HG03565 (cell line): ENCODE results near the gene SLC29A2.
"Not testable (repeated sequence)": the region's sequence is repeated elsewhere in the genome, so short reads cannot be mapped to it uniquely, and the experiment has no call there.

Experiments
- ATAC-seq: cut with Tn5 transposase; IDR thresholded peaks from one replicate; pipeline ENCODE4 v1.9.1; 2021; ENCODE audit warnings: mild to moderate bottlenecking, moderate library complexity; ENCODE audit not compliant: unreplicated experiment

Gene SLC29A2

DNA sequence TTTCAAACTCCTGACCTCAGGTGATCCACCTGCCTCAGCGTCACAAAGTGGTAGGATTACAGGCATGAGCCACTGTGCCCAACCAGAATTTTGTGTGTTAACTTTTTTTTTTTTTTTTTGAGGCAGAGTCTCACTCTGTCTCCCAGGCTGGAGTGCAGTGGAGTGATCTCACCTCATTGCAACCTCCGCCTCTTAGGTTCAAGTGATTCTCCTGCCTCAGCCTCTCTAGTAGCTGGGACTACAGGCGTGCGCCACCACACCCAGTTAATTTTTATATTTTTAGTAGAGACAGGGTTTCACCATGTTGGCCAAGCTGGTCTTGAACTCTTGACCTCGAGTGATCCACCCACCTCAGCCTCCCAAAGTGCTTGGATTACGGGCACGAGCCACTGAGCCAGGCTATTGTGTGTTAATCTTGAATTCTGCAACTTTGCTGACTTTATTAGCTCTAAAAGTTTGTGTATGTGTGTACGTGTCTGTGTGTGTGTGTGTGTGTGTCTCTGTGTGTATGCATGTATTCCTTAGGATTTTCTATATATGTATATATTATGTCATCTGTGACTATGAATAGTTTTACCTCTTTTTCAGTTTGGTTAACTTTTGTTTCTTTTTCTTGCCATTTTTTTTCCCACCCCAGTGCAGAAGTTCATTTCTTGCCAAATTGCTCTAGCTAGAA lies 20.9 kb downstream of the SLC29A2 start:
- not testable (repeated sequence) for ATAC-seq

DNA sequence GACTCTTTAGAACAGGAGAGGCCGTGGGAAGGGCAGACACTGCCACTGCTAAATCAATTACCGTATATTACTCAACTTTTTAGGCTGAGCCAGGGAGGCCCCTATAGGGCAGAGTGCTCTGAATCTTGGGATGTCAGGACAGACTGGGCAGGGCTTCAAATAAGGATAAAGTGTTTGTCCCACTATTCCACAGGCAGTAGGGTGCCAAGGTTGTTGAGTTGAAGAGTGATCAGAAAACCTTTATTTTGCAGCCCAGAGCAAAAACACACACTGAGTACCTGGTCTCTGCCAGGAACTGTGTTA lies 22.5 kb downstream of the SLC29A2 start:
- no peak for ATAC-seq

DNA sequence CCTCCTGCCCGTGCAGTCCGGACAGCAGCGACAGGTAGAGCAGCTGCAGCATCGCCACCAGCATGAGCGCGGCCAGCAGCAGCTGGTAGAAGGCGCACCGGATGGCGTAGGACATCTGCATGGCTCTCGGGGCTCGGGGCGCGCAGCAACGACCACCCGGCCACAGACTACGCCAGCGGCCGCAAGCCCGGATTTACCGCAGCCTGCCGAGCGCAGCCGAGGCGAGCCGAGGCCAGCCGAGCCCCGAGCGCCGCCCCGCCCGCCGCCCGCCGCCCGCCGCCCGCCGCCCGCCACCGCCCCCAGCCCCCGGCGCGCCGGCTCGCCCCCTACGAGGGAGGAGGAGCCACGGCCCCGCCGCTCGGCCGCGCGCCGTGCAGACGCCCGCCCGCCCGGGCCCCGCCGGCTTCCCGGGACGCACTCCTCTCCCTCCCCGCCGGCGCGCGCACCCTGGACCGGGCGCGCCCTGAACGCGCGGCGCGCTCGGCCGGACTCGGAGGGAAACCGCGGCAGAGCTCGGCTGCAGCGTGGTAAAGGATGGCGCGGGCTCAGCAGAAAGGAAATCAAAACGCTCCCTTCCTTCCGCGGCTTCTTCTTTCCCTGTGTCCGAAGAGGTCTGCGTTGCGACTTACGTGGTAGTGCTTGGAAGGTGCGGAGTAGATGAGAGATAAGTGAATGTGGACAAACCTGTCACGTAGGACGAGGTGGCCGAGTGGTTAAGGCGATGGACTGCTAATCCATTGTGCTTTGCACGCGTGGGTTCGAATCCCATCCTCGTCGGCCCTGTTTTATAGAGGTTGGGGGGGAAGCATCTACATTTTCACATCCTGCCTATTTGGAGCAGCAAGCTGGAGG lies 23.9 kb downstream of the SLC29A2 start, which contains the start of gene B4GAT1:
TSS of gene B4GAT1 (minus strand) at position 205 of the 852 bp plus-strand sequence. CDS start at position 121, 84 bp downstream.
- no peak for ATAC-seq

DNA sequence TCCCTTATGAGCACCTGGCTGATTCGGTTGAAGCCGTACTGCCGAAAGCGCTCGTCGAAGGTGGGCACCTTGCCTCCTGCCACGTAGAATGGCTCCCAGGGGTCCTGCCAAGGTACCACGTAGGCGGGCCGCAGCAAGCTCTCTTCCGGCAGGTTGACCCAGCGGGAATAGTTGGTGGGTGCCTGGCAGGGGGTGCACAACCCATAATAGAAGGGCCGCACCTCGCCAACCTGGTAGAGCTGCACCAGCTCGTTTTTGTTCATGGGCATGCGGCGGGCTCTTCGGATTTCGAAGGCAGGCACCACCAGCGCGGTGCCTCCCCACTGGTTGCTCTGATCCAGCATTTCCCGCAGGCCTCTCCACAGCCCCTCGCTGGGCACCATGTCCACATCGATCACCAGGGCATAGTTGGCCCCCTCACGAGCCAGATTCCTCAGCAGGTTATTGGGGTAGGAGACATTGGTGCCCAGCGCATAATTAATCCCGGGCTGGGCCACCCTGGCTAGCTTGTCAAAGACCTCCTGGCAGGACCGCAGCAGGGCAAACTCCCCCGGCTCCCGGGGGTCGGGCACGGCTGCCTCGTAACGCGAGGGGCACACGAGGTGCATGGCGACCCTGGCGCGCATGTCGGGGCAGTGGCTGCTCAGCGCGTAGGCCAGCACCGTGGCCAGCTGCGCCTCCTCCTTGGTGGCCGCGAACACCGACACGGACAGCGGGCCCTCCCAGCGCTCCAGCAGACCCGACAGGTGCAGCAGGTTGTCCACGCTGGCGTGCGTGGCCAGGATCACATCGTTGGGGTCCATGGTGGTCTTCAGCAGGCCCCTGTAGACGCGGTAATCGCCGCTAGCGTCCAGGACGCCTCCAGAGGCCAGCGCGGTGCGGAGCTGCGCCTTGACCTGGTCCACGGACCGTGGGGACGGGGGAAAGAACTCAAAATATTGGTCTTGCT lies 24.8 kb downstream of the SLC29A2 start:
- no peak for ATAC-seq

DNA sequence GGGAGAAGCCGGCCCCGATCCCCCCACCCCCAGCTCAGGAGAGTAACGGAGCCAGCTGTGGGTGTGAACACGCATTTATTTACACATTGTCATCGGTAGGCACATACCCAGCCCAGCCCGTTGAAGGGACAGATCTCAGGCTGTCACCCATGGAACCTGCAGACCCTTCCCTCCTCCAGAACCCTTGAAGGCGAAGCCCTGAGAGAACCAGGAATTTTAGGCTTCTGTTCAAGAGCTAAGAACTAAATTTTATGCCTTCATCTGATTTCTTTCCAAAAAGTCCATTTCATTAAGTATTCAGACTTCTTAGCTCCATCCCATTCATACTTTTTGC lies 26.3 kb downstream of the SLC29A2 start:
- no peak for ATAC-seq

- peak; percentile 61 for ATAC-seq
These were observed 26.8 kb downstream of the SLC29A2 start, which contains the start of gene BRMS1 for GRCh38 chr11:66344550-66345315. BRMS1 (minus strand) TSS chr11:66345104; CDS start chr11:66342234, 2,870 bp downstream.

GRCh38 chr11:66343176-66343575 lies 28.4 kb downstream of the SLC29A2 start:
- ATAC-seq: no peak

DNA sequence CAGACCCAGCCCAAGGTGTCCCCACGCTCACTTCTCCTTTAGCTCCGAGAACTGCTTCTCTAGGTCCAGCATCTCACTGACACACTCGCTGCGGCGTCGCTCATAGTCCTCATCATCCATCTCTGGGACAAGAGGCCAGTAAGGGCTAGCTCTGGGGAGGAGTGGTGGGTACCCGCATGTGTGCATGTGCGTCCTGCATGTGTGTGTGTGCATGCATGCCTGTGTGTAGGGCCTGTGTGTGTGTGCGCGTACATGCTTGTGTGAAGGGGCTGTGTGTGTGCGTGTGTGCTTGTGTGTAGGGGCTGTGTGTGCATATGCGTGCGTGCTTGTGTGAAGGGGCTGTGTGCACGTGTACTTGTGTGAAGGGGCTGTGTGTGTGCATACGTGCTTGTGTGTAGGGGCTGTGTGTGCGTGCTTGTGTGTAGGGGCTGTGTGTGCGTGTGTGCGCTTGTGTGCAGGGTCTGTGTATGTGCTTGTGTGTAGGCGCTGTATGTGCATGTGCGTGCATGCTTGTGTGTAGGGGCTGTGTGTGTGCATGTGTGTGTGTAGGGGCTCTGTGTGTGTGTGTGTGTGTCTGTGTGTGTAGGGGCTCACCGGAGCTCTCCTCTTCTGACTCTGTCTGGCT lies 29.9 kb downstream of the SLC29A2 start:
- no peak for ATAC-seq

DNA sequence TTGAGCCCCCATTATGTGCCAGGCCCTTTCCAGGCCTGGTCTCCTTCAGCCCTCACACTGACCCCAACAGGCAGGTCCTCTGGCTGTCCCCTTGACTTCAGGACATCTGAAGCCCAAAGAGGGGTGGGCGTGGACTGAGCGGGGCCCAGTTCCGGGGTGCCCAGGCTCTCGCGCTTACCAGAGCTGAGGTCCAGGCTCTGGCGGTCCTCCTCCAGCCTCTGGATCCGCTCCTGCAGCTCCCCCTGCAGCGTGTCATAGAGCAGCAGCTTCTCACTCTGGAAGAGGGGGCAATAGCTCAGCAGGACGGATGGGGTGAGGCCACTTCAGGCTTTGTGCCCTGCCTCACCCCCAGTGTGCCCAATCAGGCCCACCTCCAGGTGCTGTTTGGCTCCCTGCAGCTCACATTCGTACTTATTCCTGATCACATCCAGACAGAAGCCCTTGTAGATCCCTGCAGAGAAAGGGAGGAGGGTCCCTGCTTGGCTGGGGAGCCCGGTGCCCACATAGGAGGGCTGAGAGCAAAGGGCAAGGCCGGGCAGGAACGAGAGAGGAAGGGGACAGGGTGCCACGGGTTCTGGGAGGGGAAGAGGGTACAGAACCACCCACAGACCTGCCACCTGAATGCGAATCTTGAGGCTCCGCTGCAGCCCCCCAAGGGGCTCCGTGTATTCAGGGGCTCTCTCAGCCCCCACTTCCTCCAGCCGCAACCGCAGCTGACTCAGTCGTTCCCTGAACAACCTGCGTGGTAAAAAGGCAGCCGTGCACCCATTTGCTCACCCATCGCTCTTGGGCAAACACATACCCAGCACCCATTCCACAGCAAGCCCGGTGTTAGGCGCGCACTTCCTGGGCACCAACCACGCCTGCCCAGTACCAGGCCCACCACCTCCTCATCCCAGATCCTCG lies 30.7 kb downstream of the SLC29A2 start:
- no peak for ATAC-seq

- no peak for ATAC-seq
These were observed 31.7 kb downstream of the SLC29A2 start for GRCh38 chr11:66339686-66340483.

DNA sequence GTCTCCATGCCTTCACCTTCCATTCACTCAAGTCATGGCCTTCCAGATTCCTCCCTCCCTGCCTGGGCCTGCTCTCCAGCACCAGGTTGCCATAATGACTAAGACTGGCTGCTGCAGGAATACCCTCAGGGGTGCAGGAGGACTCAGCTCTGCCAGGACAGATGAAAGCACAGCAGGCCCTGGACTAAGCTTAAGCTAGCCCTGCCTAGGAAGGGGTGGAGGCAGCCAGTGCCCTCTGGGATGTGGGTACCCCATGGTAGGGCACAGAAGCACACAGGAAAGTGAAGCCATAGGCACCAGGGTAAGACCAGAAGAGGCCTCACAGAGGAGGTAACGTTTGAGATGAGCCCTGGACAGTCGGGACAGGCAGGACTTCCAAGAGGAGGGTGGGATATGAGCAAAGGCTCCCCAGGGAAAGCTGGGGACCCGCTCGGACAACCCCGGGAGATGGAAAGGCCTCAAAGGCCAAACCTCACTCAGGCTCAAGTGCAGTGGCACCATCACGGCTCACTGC lies 32.3 kb downstream of the SLC29A2 start:
- ATAC-seq: no peak

GRCh38 chr11:66338276-66339161 lies 33.0 kb downstream of the SLC29A2 start:
- ATAC-seq: no peak

DNA sequence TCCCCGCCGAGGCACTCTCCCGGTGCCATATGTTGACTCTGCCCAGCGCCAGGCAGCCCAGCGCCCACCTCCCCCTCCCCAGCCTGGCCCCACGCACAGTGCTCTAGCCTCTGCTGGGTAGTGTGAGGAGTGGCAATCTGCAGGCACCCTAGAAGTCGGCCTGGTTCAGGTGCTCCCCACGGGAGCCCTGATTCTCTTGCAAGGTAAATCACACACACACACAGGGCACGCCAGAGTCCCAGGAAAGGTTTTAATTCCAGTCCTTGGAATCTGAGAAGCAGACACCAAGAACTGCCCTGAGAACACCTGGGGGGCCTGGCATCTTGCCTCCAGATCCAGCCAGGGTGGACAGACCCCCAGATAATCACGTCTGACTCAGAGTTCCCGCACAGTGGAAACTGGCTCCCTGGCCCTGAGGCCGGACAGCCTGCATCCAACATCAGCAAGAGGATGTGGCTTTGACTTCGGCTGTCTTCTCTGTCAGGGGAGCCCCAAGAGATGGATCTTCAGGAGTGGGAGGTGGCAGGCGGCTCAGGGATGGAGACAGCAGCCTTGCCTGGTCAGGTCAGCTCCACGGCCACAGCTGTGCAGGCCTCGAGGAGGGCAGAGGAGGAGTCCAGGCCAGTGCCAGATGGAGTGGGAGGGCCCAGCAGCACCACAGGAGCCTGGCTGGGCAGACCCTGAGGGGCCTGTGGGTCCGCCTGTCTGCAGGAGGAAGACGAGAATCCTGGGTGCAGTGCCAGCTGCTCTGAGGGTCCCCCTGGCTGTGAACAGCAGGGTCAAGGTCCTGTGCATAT lies 34.3 kb downstream of the SLC29A2 start:
- ATAC-seq: no peak

- no peak for ATAC-seq
These were observed 35.1 kb downstream of the SLC29A2 start, which contains the start of gene RIN1 for GRCh38 chr11:66336234-66337102. RIN1 (minus strand) TSS chr11:66336434; CDS start chr11:66336402, 32 bp downstream.
